H7 (cell line): ENCODE data around the gene IMMP2L. TPM values are rescaled to one million over a fixed set of nuclear protein-coding genes. Genes with fewer than 3 reads are reported as not detected.
"Not testable (repeated sequence)": the region's sequence is repeated elsewhere in the genome, so short reads cannot be mapped to it uniquely, and the experiment has no call there.

Experiments used
- DNase-seq: peaks from one replicate; pipeline ENCODE4 v3.0.0; 2012
- H3K27me3 ChIP-seq: 2 replicates; pipeline ENCODE4 v1.6.0; 2011; ENCODE audit warnings: mild to moderate bottlenecking, low read length; ENCODE audit not compliant: control insufficient read depth, insufficient read depth
- H3K36me3 ChIP-seq: replicated peaks from 2 replicates; pipeline ENCODE4 v1.5.1; 2011; ENCODE audit warnings: low read length; ENCODE audit not compliant: control insufficient read depth, insufficient read depth
- H3K4me3 ChIP-seq: 2 replicates; pipeline ENCODE4 v1.5.1; 2011; ENCODE audit warnings: low read depth, mild to moderate bottlenecking, control low read depth, low read length, moderate library complexity; ENCODE audit not compliant: insufficient read depth
- total RNA-seq: library from RNA; depleted of rRNA; stranded (reverse); fragments of >200 nt; shearing (Covaris generic); gene quantifications from 2 replicates; pipeline ENCODE4 v1.2.3, GENCODE V29; 2014

The IMMP2L gene
- total RNA-seq, 1 experiment from 2014 or later, result 9.2 TPM

DNA sequence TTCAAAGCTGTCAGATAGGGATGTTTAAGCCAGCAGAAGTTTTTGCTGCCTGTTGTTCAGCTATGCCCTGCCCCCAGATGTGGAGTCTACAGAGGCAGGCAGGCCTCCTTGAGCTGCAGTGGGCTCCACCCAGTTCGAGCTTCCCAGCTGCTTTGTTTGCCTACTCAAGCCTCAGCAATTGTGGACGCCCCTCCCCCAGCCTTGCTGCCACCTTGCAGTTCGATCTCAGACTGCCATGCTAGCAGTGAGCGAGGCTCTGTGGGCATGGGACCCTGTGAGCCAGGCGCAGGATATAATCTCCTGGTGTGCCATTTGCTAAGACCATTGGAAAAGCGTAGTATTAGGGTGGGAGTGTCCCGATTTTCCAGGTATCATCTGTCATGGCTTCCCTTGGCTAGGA is 901.7 kb downstream of the IMMP2L start:
- not testable (repeated sequence) for DNase-seq, H3K27me3 ChIP-seq, H3K36me3 ChIP-seq, H3K4me3 ChIP-seq

DNA sequence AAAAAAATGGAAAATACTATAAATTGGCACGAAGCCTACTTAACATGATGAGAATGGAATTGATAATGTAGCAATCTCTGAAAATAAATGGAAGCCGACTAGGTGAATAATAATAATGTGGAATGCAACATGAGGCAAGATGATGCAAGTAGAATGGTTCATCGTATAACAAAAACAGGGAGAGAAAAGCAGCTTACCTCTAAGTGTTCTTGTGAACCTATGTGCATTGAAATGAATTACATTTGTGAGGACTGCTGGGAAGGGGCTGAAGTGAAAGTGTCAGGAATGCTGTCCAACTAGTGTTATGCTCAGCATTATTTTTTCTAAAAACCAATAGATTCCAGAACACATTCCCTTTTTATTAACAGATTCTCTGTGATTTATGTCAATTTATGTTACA is 912.0 kb downstream of the IMMP2L start:
- peak; percentile 18 for DNase-seq
- Histone ChIP-seq H3K4me3 (no peak overlapping the region), H3K36me3 (no peaks in the 10 kb centered on the region), H3K27me3 (no peaks in the 10 kb centered on the region)

DNA sequence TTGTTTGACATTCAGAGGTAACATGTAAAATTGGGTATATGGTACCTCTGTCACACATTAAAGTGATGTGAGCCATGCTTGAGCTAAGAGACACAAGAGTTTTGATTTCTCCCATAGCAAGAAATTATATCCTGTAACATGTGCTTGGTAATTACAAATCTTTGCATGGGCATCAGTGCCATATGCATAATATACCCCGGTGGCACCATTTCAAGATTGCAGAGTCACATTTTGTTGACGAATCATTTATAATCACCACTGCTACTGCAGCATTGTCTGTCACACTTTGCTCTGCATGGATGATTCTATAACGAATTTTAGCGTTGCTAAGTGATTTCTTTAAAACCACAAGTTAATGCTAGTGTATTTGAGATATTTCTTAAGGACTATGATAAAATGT is 915.0 kb downstream of the IMMP2L start:
- Histone ChIP-seq H3K27me3 (no peaks in the 10 kb centered on the region), H3K4me3 (no peak overlapping the region), H3K36me3 (no peaks in the 10 kb centered on the region)
- DNase-seq, result no peak

DNA sequence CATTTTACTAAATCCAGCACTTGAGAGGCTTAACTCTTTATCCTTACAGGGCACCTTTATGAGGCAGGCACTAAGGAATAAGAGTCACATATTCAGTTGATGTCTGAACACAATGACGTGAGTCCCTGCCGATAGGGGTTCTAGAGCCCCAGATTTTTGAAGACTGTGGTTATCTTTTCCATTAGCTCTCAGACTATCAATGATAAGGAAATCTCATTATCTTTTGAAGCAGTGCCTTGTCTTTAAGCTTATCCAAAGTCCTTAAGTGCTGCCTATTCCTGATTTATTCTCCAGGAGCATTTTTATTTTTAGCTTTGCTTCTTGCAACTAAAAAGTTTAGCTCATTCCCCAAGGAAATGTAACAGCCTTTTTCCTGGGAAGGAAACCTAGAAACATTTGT is 915.5 kb downstream of the IMMP2L start:
- no peaks in the 10 kb centered on the region for H3K27me3 ChIP-seq
- no peaks in the 10 kb centered on the region for H3K36me3 ChIP-seq
- H3K4me3 ChIP-seq, result no peak overlapping the region
- DNase-seq, result no peak

DNA sequence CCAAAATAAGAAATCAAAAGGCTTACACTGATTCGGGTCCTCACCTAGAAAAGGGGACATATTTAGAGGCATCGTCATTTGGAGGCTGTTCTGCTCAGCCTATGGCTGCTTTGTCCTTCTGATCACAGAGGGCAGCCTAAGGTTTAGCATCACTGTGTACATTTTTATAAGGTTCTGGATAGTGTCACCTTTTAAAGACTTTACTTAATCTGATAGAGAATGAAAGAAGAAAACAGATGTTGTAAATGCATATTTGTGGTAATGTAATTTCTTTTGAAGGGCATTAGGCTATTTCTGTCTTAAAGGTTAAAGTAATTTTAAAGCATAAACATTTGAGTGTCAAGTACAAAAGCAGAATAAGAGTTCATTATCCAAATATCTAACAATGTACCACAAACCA is 916.7 kb downstream of the IMMP2L start:
- H3K4me3 ChIP-seq, result no peak overlapping the region
- H3K36me3 ChIP-seq, result no peaks in the 10 kb centered on the region
- no peak for DNase-seq
- H3K27me3 ChIP-seq, result no peaks in the 10 kb centered on the region

DNA sequence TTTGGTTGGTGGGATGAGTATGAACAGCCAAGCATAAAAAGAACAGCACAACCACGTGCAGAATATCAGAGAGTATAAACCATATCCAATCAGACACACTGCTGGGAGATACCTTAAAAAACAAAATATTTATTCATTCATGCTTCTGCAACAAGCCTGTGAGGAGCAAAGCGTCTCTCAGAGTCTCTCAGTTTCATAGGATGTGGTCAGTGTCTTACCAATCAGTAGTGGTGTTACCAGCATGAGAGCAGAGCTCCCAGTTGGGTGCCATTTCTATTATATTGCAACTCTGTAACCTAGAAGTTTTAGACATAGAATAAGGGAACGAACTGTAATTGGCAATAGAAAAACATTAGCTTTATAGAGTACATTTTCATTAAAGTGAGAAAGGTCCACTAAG is 917.2 kb downstream of the IMMP2L start:
- no peaks in the 10 kb centered on the region for H3K27me3 ChIP-seq
- H3K36me3 ChIP-seq, result no peaks in the 10 kb centered on the region
- H3K4me3 ChIP-seq, result no peak overlapping the region
- no peak for DNase-seq

DNA sequence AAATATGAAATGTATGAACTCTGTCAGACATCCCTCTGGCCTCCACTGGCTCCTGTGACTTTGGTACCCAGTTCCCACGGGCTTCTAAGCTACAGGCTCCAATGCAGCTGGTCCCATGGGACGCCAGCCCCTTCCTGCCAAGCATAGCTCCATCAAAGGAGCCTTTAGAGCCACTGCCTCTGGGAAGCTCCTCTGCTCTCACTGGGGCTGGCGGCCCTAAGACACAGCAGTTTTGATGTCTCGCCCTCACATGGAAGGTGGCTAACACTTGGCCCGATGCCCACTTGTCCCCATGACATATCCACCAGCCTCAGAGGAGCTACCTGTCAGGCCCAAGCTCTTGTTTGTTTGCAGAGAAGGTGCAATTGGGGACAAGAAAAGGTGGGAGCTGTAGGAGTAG is 925.0 kb downstream of the IMMP2L start:
- no peak overlapping the region for H3K4me3 ChIP-seq
- no peaks in the 10 kb centered on the region for H3K36me3 ChIP-seq
- no peaks in the 10 kb centered on the region for H3K27me3 ChIP-seq
- DNase-seq, result no peak

DNA sequence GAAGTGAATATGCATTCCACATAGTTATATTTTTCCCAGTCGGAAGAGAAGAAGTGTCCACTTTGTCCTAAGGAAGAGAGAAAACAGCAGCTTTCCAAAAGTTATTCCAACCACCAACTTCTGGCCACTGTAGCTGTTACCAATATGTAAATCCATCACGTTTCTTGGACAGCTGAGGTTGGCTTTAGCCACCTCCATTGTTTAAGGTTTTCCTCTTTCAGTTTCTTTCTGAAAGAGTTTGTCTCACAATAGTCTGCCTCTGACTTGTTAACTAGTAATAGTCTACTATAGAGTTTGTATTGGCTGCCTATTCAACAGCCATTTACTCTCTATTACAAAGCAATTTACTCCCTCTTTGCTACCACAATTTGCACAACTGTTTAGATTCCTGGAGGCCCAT is 929.0 kb downstream of the IMMP2L start:
- DNase-seq, result no peak
- no peaks in the 10 kb centered on the region for H3K27me3 ChIP-seq

DNA sequence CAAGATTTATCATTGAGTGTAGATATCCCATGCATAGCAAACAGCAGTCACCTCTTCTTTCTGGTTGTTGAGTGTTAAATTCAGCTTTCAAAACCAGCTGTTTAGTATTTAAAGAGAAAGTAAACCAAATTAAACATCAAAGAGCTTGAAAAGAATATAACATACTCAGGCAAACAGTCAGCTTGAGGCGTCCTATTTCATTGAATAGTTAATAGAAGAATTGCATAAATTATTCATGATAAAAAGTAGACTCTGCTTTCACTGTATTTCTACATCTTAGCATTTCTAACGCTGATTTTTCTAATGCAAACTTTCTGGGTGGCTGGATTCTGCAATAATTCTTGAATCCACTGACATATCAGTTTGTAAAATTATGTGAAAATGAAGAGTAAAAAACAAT is 935.9 kb downstream of the IMMP2L start:
- Histone ChIP-seq H3K36me3 (no peaks in the 10 kb centered on the region), H3K4me3 (no peak overlapping the region), H3K27me3 (no peaks in the 10 kb centered on the region)
- no peak for DNase-seq

More for the DNA sequence above, 929.0 kb downstream of the IMMP2L start:
- H3K4me3 ChIP-seq, result no peak overlapping the region
- H3K36me3 ChIP-seq, result no peaks in the 10 kb centered on the region

DNA sequence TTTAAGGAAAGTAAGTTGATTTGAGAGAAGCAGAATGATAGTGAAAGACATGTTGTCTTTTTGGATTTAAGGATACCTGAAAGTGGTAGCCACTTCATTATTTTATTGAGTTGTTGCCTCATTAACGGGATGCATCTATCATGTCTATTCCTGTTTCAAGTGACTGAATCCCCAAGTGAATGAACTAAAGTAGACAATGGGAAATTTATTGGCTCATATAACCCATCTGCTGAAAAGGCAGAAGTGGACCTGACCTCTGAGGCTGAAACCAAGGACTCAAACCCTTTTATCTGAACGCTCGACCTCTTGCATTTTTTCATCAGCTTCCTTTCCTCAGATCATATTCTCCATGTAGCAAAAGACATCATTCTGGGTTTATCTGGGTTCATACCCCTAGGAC is 937.0 kb downstream of the IMMP2L start:
- no peaks in the 10 kb centered on the region for H3K27me3 ChIP-seq
- no peak for DNase-seq
- no peaks in the 10 kb centered on the region for H3K36me3 ChIP-seq
- no peak overlapping the region for H3K4me3 ChIP-seq

DNA sequence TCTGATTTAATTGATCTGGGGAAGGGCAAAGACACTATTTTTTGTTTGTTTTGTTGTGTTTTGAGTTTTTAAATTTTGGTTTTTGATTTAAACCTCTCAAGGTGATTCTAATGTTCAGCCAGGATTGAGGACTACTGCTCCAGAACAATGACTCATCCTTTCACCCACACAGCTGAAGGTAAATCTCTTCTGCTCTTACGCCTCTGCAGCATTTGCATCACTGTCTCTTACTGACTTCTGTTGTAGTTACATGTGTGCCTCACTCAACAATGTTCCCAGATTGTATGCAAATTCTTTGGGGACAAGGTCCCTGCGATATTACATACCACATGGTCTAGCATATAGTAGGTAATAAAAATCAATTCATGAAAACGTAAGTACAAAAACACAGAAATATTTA is 938.9 kb downstream of the IMMP2L start:
- Histone ChIP-seq H3K27me3 (no peaks in the 10 kb centered on the region), H3K36me3 (no peaks in the 10 kb centered on the region), H3K4me3 (no peak overlapping the region)
- no peak for DNase-seq

DNA sequence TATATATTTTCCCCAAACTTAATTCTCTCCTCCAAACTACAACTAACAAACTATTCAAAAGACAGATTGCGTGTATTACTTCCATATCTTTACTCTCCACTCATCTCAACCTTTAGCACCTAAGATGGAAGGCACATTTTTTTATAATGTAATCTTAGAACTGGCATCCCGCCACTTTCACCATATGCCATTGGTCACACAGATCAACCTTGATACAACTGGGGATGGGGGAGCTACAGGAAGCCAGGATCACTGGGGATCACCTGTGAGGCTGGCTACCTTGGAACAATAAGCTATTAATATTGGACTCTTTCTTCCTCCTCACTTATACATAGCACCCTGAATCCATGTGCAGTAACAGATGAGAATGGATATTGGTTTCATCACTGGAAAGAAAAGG is 941.0 kb downstream of the IMMP2L start:
- H3K4me3 ChIP-seq, result no peak overlapping the region
- H3K36me3 ChIP-seq, result no peaks in the 10 kb centered on the region
- DNase-seq, result no peak
- H3K27me3 ChIP-seq, result no peaks in the 10 kb centered on the region

DNA sequence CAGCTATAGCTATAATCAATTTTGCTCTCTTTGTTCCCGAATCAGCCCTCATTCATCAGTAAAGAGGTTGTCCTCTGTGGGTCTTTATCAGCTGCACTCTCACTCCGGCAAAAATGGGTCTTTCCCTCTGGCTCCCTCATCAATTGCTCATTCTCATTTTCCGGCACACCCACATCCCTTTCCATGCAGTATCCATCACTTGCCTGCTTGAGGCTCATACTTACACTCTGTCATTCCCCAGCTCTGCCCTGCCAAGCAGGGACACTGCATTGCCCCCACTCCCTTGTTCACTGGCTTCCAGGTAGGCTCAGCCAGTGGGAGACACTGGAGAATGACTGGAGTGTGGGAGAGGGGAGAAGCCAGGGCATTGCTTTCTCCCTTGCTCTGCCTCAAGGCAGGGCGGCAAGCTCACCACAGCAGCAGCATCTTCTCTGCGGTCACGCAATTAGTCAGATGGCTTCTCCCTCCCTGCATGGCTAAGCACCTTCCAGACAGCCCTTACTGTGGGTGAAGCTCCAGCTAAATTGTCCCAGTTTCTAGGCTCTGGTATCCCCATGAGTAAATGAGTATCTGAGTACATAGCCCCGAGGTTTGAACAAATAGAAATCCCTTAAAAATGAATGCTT is 942.1 kb downstream of the IMMP2L start:
- Histone ChIP-seq H3K4me3 (no peak overlapping the region), H3K27me3 (no peaks in the 10 kb centered on the region), H3K36me3 (no peaks in the 10 kb centered on the region)
- no peak for DNase-seq
